ENCODE results near the gene AP3S2. TPM values are rescaled to one million over a fixed set of nuclear protein-coding genes. Genes with fewer than 3 reads are reported as not detected.

Gene AP3S2
- total RNA-seq, 1 experiment from 2014 or later = 35.7 TPM

- 0 out of 2 replicates have a peak, but pooled peaks have one; percentile 20 for TF ChIP-seq ZNF317 (CRISPR knock-in tag; IDR thresholded peaks at IDR 0.05; ENCODE audit: borderline replicate concordance, low read depth)
- TF ChIP-seq, protein P1, sequence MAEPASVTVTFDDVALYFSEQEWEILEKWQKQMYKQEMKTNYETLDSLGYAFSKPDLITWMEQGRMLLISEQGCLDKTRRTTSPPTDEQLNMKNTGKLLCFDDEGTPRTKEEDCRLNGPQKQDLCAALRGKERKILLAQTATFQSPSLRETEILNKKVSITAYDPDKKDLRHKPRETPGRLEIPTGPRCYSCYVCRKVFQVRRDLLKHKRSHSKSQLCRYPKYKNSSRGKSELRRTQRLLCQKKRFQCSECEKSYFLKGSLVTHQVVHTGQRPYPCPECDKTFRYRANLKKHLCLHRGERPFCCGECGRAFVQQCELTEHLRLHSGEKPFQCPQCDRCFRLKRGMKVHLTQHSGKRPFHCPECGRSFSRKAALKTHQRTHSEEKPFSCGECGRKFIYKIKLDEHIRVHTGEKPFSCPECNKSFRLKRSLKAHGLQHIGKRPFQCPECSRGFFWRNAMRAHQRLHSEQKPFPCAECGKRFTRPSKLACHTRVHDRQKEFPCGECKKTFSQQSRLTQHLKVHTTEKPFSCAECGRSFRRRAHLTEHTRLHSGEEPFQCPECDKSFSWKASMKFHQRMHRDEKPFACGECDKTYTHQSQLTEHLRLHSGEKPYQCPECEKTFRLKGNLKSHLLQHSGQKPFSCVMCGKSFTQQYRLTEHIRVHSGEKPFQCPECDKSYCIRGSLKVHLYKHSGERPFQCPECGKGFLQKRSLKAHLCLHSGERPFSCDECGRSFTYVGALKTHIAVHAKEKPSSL (CRISPR knock-in tag; conservative IDR thresholded peaks at IDR 0.05) = no peak
These were observed 19.0 kb upstream of the AP3S2 start, which contains the start of gene ARPIN (continued) for GRCh38 chr15:89912674-89913396.

- ChIA-PET POLR2A (interaction anchor here (0.7 to 1.2 kb wide), 2 partner anchors 12 to 18 kb away, joined by 3 read pairs; partner anchors contain the start of gene AP3S2), CTCF (interaction anchor here (1.1 to 2.4 kb wide), 12 partner anchors 13 to 381 kb away, joined by 3 to 18 read pairs (median 6); partner anchors contain the start of gene AP3S2)
- peak; percentile 60 for ATAC-seq
- no peak overlapping the region for H3K27ac Mint-ChIP-seq
- peaks cover 12% of the 10 kb centered on the region for H3K4me1 Mint-ChIP-seq
- TF ChIP-seq, protein P2, sequence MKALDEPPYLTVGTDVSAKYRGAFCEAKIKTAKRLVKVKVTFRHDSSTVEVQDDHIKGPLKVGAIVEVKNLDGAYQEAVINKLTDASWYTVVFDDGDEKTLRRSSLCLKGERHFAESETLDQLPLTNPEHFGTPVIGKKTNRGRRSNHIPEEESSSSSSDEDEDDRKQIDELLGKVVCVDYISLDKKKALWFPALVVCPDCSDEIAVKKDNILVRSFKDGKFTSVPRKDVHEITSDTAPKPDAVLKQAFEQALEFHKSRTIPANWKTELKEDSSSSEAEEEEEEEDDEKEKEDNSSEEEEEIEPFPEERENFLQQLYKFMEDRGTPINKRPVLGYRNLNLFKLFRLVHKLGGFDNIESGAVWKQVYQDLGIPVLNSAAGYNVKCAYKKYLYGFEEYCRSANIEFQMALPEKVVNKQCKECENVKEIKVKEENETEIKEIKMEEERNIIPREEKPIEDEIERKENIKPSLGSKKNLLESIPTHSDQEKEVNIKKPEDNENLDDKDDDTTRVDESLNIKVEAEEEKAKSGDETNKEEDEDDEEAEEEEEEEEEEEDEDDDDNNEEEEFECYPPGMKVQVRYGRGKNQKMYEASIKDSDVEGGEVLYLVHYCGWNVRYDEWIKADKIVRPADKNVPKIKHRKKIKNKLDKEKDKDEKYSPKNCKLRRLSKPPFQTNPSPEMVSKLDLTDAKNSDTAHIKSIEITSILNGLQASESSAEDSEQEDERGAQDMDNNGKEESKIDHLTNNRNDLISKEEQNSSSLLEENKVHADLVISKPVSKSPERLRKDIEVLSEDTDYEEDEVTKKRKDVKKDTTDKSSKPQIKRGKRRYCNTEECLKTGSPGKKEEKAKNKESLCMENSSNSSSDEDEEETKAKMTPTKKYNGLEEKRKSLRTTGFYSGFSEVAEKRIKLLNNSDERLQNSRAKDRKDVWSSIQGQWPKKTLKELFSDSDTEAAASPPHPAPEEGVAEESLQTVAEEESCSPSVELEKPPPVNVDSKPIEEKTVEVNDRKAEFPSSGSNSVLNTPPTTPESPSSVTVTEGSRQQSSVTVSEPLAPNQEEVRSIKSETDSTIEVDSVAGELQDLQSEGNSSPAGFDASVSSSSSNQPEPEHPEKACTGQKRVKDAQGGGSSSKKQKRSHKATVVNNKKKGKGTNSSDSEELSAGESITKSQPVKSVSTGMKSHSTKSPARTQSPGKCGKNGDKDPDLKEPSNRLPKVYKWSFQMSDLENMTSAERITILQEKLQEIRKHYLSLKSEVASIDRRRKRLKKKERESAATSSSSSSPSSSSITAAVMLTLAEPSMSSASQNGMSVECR (CRISPR knock-in tag; IDR thresholded peaks at IDR 0.05; ENCODE audit: borderline replicate concordance) = peak; percentile 18; the same call in 1 of the 2 replicates
- TF ChIP-seq ESRRA (CRISPR knock-in tag; IDR thresholded peaks at IDR 0.05; ENCODE audit: borderline replicate concordance) = 0 out of 2 replicates have a peak, but pooled peaks have one; percentile 18
- no peak for TF ChIP-seq ZNF219 (CRISPR knock-in tag; IDR thresholded peaks at IDR 0.05; ENCODE audit: borderline replicate concordance)
- TF ChIP-seq RORB (CRISPR knock-in tag; IDR thresholded peaks at IDR 0.05) = no peak
- TF ChIP-seq MAX (CRISPR knock-in tag; IDR thresholded peaks at IDR 0.05) = peak; percentile 9
- TF ChIP-seq TCF7 (CRISPR knock-in tag; IDR thresholded peaks at IDR 0.05; ENCODE audit: low read depth) = no peak
- H3K36me3 Mint-ChIP-seq = no peaks in the 10 kb centered on the region
- peaks cover 21% of the 10 kb centered on the region for H3K27me3 Mint-ChIP-seq (ENCODE audit: low read depth)
- DNase-seq (ENCODE audit: low spot score) = peak; percentile 42
- H3K4me3 Mint-ChIP-seq = peak overlapping the region; percentile 69
- no peaks in the 10 kb centered on the region for H3K9me3 Mint-ChIP-seq
These were observed 18.4 kb upstream of the AP3S2 start for GRCh38 chr15:89912145-89912673.

GRCh38 chr15:89910891-89911626, 17.3 kb upstream of the AP3S2 start:
- Mint-ChIP-seq H3K36me3 (no peaks in the 10 kb centered on the region), H3K27ac (no peak overlapping the region), H3K4me1 (peaks cover 12% of the 10 kb centered on the region), H3K27me3 (ENCODE audit: low read depth) (peaks cover 21% of the 10 kb centered on the region), H3K4me3 (peak overlapping the region; percentile 69; the same call in 1 of the 2 replicates), H3K9me3 (no peaks in the 10 kb centered on the region)
- POLR2A ChIA-PET = no interaction called here
- CTCF ChIA-PET = interaction anchor here (0.9 to 1.7 kb wide), 2 partner anchors 14 to 23 kb away, joined by 3 to 5 read pairs; no protein-coding TSS in a partner anchor
- TF ChIP-seq, protein P3, sequence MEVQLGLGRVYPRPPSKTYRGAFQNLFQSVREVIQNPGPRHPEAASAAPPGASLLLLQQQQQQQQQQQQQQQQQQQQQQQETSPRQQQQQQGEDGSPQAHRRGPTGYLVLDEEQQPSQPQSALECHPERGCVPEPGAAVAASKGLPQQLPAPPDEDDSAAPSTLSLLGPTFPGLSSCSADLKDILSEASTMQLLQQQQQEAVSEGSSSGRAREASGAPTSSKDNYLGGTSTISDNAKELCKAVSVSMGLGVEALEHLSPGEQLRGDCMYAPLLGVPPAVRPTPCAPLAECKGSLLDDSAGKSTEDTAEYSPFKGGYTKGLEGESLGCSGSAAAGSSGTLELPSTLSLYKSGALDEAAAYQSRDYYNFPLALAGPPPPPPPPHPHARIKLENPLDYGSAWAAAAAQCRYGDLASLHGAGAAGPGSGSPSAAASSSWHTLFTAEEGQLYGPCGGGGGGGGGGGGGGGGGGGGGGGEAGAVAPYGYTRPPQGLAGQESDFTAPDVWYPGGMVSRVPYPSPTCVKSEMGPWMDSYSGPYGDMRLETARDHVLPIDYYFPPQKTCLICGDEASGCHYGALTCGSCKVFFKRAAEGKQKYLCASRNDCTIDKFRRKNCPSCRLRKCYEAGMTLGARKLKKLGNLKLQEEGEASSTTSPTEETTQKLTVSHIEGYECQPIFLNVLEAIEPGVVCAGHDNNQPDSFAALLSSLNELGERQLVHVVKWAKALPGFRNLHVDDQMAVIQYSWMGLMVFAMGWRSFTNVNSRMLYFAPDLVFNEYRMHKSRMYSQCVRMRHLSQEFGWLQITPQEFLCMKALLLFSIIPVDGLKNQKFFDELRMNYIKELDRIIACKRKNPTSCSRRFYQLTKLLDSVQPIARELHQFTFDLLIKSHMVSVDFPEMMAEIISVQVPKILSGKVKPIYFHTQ (CRISPR knock-in tag; IDR thresholded peaks at IDR 0.05) = no peak
- no peak for TF ChIP-seq TEAD4 (CRISPR knock-in tag; IDR thresholded peaks at IDR 0.05)
- TF ChIP-seq MLX (CRISPR knock-in tag; IDR thresholded peaks at IDR 0.05) = no peak
- TF ChIP-seq FOXP1 (CRISPR knock-in tag; IDR thresholded peaks at IDR 0.05; ENCODE audit: borderline replicate concordance) = no peak
- no peak for TF ChIP-seq JAZF1 (CRISPR knock-in tag; IDR thresholded peaks at IDR 0.05)
- TF ChIP-seq SMAD4 (CRISPR knock-in tag; IDR thresholded peaks at IDR 0.05) = no peak
- TF ChIP-seq, protein P4, sequence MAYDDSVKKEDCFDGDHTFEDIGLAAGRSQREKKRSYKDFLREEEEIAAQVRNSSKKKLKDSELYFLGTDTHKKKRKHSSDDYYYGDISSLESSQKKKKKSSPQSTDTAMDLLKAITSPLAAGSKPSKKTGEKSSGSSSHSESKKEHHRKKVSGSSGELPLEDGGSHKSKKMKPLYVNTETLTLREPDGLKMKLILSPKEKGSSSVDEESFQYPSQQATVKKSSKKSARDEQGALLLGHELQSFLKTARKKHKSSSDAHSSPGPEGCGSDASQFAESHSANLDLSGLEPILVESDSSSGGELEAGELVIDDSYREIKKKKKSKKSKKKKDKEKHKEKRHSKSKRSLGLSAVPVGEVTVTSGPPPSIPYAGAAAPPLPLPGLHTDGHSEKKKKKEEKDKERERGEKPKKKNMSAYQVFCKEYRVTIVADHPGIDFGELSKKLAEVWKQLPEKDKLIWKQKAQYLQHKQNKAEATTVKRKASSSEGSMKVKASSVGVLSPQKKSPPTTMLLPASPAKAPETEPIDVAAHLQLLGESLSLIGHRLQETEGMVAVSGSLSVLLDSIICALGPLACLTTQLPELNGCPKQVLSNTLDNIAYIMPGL (CRISPR knock-in tag; IDR thresholded peaks at IDR 0.05) = no peak
- DNase-seq (ENCODE audit: low spot score) (no peak), ATAC-seq (no peak)
